GM21367 (cell line): Measurements from ENCODE around the gene TMEM45A.
"Not testable (repeated sequence)": the region's sequence is repeated elsewhere in the genome, so short reads cannot be mapped to it uniquely, and the experiment has no call there.

ENCODE experiments used
- ATAC-seq: cut with Tn5 transposase; IDR thresholded peaks from one replicate; pipeline ENCODE4 v1.9.1; 2021; ENCODE audit not compliant: unreplicated experiment

Gene TMEM45A

DNA sequence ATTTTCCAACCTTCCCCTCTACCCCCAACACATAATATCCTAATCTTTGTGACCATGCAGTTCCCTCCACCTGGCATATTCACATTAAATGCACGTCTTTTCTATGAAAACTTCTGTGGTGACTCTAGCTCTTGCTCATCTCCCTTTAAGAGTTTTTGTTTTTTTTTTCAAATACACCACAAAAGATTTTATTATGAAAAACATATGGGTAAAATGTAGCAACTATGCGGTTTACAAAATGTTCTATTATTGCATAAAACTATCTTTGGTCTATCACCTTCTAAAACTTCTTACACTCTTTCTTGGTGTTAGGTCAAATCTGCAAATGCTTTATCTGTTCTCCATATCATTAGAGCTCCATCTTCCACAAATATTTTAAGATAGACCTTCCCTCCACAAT is 78.4 kb downstream of the TMEM45A start:
- no peak for ATAC-seq

DNA sequence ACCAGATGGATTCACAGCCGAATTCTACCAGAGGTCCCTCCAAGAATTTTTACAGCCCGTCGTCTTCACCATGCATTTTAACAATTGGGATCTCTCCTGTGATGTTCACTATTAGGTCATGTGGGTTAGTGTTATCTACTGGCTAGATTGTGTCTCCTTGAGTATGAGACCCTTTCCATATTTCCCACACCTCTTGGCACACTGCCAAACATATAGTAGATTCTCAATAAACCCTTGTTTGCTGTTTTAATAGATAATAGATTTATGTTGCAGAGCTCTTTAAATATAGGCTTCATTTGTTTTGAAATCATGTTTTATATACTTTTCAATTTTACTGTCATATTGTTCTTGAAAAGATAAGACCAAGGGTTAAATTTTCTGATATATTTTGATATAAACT is 82.1 kb downstream of the TMEM45A start:
- no peak for ATAC-seq

DNA sequence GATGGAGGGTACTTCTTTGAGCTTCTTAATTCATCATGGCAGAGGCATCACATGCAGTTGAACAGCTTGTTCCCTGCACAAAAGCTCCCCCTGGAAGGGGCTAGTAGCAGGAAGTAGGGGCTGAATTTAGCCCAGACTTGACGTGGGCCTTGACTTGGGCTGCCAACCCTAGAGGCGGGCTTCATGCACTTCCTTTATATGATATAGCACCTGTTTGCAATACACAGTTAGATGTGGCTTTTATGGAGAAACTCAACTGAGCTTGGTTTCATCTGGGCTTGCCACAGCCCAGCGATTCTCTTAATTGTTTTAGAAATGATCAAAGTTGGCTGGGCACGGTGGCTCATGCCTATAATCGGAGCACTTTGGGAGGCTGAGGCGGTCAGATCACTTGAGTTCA is 83.3 kb downstream of the TMEM45A start:
- ATAC-seq = no peak

DNA sequence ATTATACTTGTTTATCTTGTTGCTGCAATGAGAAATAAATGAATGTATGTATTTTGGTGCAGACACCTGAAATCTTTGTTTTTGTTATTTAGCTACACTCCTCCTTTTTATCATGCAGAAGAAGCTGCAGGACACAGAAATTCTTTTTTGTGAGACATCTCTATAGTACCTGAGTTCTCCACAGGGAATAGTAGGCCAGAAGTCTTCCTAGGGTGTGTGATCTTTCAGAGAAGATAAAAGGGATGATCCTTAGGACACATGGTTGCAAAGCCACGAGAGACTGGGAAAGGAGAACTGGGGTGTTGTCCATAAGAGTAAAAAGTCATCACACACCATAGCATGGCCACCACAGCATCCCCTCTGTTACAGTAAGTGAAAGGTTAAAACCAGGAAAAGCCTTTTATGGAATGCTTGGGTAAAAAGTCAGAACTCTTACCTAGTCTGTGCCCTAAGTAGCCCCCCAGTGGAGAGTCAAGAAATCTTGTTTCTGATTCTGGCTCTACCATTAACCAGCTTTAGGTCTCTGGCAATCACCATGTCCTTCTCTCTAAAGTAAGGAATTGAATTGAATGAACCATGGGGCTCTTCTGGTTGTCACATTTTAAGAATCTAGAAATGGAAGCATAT is 85.1 kb downstream of the TMEM45A start:
- no peak for ATAC-seq

DNA sequence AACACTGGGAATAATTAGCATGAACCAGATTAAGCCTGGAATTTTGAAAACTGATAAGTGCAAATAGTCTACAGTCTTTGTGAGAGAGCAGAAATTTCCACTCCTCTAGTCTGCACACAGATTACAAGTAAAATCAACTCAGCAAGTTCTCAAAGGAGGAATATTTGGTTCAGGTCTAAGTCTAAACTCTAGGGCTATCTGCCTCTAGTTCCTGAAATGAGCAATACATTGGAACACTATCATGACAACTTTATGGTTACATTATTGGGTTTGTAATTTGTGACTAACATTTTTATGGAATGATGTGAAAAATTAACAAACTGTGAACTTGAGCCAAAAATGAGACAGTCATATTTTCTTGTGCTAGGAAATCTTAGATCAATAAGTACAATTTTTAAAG is 86.2 kb downstream of the TMEM45A start:
- no peak for ATAC-seq

DNA sequence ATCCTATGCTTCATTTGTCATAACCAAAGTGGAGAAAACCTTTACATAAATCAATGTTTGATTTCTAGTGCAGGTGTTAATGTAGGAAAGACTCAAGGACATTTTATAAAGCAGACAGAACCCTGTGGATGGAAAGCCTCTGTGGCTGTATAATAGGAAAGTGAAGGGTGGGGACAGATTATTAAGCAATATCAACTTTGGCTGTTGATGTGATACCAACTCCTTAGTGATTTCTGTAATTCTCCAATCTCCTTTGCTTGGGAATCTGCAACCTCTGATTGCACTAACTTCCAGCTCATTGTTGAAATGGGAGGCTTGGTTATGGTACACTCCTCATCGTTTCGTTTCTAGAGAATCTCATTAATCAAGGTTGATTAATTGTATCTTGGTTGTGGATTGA is 87.7 kb downstream of the TMEM45A start:
- ATAC-seq = no peak

DNA sequence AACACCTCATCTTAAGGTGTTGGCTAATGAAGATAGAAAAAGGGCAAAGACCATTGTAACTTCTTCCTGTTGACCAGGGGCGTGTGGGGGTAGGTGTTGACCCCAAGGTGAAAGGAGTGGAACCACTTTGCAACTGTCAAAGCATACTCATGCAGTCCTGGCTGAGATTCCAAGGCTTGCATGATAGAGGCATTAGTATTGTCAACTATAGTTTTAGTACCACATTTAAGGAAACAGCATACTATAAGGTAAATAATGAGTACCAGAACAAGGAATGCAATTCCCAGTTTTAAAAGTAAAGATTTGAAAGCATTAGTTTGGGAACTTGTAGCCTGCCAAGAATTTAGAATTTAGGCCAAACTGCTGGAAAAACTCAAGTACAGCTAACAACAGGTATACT is 89.2 kb downstream of the TMEM45A start:
- no peak for ATAC-seq

DNA sequence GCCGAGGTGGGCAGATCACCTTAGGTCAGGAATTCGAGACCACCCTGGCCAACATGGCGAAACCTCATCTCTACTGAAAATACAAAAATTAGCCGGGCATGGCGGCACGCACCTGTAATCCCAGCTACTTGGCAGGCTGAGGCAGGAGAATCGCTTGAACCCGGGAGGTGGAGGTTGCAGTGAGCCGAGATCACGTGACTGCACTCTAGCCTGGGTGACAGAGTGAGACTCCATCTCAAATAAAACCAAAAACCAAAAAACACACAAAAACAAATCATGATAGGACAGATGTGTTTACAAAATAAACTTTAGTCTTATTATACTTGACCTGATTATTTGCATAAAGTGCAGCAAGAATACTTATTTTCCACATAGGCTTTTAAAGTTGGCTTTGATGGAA is 89.7 kb downstream of the TMEM45A start:
- ATAC-seq = not testable (repeated sequence)

DNA sequence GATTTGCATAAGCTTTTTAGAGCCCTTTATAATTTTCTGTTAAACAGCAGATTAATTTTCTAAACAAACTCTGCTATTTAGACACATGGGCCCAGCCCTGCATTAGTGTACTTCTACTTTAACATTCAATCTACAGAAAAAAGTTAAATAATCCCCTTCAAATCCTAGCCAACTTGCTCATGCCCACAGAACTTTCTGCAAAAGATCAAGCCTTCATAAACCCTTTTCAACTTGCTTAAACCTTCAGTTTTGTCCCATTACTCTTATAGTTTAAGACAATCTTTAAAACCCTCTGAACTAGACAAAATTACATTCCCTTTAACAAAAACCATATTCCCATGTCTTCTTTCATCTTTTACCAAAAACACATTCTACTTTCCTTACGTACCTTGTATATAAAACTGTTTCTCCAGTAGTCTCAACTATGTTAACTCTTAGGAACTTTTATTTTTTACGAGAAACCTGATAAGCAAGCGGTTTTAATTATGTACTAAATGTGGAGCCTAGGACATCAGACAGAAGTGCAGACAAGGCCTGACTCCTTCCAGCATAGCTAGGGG is 91.8 kb downstream of the TMEM45A start:
- ATAC-seq = no peak

DNA sequence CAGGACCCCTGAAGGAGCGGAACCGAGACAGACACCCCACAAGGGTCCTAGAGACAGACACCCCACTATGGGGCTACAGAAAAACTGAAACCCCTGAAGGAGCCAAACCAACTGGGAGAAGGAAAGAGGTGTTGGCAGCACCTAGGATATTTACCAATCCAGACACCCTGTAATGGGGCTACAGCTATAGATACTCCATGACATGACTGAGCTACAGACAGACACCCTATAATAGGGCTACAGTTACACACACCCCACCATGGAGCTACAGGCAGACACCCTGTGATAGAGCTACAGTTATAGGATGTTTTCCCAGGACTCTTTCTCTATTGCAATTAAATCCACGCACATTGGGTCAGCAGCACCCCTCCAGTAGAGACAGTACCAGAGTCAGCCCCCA is 94.4 kb downstream of the TMEM45A start:
- no peak for ATAC-seq

DNA sequence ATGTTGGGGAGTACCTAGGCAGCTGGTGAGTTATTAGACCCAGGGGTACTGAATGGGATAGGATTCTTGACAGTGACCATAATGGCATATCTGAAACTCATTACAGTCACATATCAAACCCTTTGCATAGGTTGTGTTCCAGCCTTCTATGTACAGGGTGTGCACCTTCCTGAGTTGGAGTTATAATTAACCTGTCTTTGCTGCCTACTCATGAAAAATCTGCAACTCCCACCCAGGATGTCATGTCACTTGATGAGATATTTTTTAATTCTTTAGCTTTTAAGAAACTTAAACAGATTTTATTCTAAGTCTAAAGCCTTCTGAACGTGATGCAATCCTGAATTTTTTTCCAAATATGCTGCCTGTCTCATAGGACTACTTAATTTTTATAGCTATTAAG is 95.8 kb downstream of the TMEM45A start:
- no peak for ATAC-seq

DNA sequence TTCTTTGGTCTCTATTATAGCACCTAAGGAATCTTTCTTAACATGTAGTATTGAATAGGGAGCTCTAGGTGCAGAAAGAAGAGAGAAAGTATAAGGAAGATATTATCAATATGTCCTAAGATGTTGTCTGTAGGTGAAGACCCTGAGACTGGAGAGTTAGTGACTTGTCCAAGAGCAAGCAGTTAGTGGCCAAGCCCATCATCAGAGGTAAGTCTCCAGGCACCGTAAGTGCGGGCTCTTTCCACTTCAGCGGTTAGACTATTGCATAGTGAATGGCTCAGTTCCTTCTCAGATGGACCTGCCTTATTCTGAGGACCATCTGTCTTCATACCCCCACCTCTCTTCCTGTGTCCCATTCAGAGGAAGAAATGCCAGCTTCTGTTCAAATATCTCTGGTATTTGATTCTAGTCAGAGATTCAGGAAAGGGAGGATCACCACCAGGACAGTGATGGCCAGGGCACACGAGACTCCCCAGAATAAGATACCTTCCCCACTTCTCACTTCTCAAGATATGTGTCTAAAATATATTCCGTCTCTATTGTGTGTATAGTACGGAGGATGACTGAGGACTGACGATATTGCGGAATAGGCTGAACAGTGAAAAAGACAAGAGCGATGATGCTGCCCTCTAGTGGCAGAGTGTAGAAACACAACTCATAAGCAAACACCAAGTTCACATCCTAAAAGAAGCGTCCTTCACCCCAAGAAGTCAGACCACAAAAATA is 97.9 kb downstream of the TMEM45A start:
- ATAC-seq = peak; percentile 77

DNA sequence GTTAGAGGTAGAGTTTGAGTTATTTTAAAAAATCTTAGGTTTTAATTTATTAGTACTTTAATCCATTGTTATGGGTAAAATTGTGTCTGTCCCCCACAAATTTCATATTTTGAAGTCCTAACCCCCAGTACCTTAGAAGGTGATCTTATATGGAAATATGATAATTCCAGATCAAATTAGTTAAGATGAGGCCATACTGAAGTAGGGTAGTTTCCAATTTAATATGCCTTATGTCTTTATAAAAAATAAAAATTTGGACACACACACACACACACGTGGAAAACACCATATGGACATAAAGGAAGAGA is 98.4 kb downstream of the TMEM45A start:
- no peak for ATAC-seq

DNA sequence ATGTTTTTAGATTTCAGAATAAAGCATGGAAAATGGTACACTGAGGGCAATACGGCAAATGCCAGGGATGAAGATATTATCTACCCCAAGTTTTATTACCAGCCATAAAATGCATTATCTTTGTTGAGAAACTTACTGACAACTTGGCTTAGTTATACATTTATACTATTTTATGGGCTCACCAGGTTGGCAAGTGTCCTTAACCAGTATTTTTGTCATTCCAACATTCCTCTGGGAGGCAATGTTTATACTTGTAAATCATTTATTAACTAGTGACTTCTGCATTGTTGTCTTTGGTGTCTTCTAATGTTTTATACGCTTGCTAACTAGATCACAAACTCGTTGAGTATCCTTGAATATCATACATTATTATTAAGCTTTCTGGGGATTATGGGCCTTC is 99.0 kb downstream of the TMEM45A start:
- ATAC-seq = no peak

DNA sequence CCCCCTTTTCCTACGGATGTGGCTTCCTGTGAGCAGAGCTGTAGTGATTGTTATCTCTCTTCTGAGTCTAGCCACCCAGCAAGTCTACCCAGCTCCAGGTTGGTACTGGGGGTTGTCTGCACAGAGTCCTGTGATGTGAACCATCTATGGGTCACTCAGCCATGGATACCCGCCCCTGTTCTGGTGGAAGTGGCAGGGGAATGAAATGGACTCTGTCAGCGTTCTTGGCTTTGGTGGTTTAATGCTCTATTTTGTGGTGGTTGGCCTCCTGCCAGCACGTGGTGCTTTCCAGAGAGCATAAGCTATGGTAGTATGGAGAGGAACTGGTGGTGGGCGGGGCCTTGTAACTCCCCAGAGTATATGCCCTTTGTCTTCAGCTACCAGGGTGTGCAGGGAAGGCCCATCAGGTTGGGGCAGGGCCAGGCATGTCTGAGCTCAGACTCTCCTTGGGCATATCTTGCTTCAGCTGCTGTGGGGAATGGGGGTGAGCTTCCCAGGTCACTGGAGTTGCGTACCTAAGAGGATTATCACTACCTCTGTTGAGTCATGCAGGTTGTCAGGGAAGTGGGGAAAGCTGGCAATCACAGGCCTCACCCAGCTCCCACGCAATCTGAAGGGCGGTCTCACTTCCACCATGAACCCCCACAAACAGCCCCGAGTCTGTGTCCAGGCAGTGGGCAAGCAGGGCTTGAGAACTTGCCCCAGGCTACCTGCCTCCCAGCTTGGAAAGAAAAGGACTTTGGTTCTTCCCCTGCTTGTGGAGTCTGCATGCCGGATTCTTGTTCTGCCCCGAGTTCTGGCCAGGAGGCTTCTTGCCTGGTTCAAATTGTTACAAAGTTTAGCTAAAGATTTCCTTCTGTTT is 108.0 kb downstream of the TMEM45A start:
- no peak for ATAC-seq

DNA sequence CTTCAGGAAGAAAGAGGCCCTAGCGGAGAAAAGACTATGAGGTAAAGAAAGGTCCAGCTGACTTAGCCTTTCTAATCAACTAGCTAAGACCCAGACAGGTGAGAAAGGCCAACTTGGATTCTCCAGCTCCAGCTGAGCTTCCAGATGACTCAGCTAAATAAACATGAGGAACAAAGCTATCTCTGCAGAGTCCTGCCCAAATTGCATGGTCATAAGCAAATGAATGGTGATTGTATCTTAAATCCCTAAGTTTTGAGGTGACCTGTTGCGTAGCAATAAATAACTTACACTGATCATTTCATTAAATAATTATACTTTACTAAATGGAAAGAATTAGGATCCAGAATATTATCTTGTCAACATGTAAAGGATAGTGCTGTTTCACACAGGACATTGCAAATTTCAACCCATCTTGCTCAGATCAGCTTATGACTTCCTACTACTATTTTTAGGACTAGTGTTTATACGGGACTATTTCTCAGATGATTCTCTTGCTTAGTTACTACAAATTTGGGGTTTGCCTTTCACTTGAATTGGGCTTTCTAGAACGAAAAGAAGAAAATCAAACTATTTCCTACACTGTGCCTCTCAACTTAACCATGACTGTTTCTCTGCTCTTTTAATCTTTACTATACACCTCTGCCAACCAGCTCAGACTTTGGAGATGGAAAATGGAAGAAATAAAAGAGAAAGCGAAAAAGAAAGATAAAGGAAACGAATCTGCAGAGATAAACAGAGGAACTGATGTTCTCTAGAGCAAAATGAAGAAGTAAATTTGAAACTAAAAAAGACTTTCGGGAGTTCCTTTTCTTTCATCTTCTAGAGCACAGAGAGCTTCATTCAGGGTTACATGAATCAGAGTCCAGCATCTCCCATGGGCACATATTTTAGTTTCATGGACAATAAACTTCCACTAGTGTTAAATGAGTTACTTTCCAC is 110.4 kb downstream of the TMEM45A start:
- ATAC-seq = peak; percentile 36

DNA sequence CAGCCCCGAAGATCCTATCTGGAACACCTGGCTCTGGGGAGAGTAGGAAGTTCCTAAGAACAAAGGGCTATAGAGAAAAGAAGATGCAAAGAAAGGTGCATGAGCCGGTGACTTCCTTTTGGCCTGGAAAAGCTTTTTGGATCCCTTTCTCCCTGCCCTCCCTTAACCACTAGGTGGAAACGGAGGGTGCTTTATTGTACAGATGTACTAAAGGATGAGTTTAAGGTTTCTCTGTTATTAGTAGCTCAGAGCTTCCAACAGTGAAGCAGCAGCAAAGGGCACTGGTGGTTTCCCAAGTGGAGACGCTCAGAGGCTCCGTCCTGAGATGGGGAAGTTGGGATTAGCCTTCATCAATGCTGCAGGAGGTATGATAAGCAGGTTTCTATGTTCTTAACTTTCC is 111.0 kb downstream of the TMEM45A start:
- ATAC-seq = peak; percentile 38

DNA sequence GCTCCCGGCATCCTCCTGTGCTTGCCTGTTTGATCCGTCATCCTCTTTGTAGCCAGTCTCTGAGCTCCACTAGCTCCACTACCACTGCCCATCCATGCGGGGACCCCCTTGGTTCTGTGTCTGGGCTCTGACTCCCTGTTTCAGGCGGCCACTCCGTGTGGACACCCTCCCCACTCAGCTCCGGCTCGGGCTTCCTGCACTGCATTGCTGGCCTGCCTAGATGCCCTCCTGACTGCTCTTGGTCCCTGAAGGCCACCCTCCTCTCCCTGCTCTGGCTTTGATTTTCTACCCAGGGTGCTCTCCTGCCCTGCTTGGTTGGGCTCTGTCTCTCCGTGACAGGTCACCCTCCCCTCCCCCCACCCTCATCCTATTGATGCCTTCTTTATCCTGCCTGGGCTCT is 112.9 kb downstream of the TMEM45A start:
- no peak for ATAC-seq

DNA sequence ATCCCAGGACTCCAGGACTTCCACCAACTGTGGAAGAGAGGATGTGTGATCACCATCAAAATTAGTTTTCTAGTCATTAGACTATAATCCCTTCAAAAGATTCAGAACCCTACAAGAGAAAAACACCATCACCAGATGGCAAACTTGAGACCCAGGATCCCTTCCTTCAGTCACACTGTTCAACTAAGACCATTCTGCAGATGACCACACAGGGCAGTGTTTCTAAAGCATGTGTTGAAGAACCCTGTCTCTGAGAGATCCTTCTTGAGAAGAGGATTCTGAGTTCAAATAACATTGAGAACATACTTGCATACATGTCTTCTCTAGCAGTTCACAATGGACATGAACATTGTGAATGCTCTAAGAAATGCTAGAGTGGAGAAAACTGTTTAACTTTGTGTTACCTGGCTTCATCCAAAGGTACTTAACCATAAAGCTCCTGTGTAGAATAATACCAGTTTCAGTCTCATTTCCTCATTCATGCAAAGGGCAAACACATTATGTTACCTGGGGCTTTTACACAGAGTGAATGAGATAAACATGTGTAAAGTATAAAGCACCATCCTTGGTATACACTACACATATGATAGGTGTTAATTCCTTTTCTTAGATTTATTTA is 114.6 kb downstream of the TMEM45A start:
- ATAC-seq = peak; percentile 80

DNA sequence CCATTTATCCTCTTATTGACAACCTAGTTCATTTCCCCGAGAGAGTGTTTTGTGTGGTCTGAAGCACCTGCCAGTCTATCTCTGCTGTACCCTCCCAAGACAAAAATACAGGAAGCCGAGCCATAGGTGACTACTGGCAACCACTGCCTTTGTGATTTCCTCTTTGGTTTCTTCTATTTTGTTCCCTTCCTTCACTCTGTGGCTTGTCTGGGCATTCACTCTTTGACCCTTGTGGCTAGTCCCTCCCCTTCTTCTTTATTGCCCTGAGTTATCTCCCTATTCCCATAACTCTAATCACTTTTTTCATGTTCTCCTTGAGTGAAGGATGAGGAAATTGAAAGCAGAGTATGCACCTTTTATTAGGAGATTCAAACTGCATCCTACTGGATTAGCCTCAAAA is 116.9 kb downstream of the TMEM45A start, which contains the start of gene ADGRG7:
TSS of gene ADGRG7 (plus strand) at position 297 of the 400 bp plus-strand sequence. CDS start 256 bp downstream, outside the sequence.
- no peak for ATAC-seq
